HepG2 (cell line): ENCODE results near the gene CASS4. TPM values are rescaled to one million over a fixed set of nuclear protein-coding genes. Genes with fewer than 3 reads are reported as not detected.

Source experiments
- ELF3 ChIP-seq: IDR thresholded peaks from 2 replicates; pipeline ENCODE4 v1.6.1; 2016; ENCODE audit warnings: missing genetic modification reagents, missing compliant biosample characterization
- GATA4 ChIP-seq: sonication (generic); IDR thresholded peaks from 2 replicates; pipeline ENCODE4 v1.6.1; 2016; ENCODE audit warnings: antibody characterized with exemption, low read depth, borderline replicate concordance
- HDAC1 ChIP-seq: sonication (generic); formaldehyde crosslinking; IDR thresholded peaks from 2 replicates; pipeline ENCODE4 v1.5.1; 2020; ENCODE audit warnings: mild to moderate bottlenecking, missing genetic modification reagents
- HOXD1 ChIP-seq: sonication (generic); formaldehyde crosslinking; IDR thresholded peaks from 2 replicates; pipeline ENCODE4 v1.5.0; 2020; ENCODE audit warnings: missing genetic modification reagents
- KLF16 ChIP-seq, 2 experiments: sonication (generic) in 1 of 2; formaldehyde crosslinking in 1 of 2; IDR thresholded peaks; 2 replicates each; pipeline versions ENCODE4 v1.6.1 to v1.8.0; 2016 to 2023; ENCODE audit warnings: missing genetic modification reagents in 2 of 2, missing compliant biosample characterization in 1 of 2
- MATR3 ChIP-seq: sonication (generic); formaldehyde crosslinking; IDR thresholded peaks from 2 replicates; pipeline ENCODE4 v1.4.0; 2020; ENCODE audit warnings: missing genetic modification reagents
- NBN ChIP-seq: fragments of 450-650 bp; conservative IDR thresholded peaks from 2 replicates; pipeline ENCODE4 v1.6.1; 2017
- PRPF4 ChIP-seq: fragments of 200-400 bp; formaldehyde crosslinking; IDR thresholded peaks from 2 replicates; pipeline ENCODE4 v1.6.1; 2016; ENCODE audit warnings: low read length, low read depth; ENCODE audit not compliant: poor library complexity, severe bottlenecking
- SIX1 ChIP-seq: sonication (generic); formaldehyde crosslinking; IDR thresholded peaks from 2 replicates; pipeline ENCODE4 v1.4.0; 2020; ENCODE audit warnings: missing genetic modification reagents, borderline replicate concordance
- SNAPC2 ChIP-seq: sonication (generic); formaldehyde crosslinking; IDR thresholded peaks from 2 replicates; pipeline ENCODE4 v1.8.1; 2022; ENCODE audit warnings: mild to moderate bottlenecking, missing genetic modification reagents
- SRY ChIP-seq: sonication (generic); formaldehyde crosslinking; IDR thresholded peaks from 2 replicates; pipeline ENCODE4 v1.8.0; 2022; ENCODE audit warnings: mild to moderate bottlenecking, missing genetic modification reagents
- THYN1 ChIP-seq: sonication (generic); formaldehyde crosslinking; IDR thresholded peaks from 2 replicates; pipeline ENCODE4 v1.8.1; 2023; ENCODE audit warnings: low read depth, mild to moderate bottlenecking, moderate library complexity, missing genetic modification reagents, borderline replicate concordance
- ZNF224 ChIP-seq: sonication (generic); formaldehyde crosslinking; IDR thresholded peaks from 2 replicates; pipeline ENCODE4 v1.5.0; 2020; ENCODE audit warnings: mild to moderate bottlenecking, missing genetic modification reagents
- ZNF225 ChIP-seq: sonication (generic); formaldehyde crosslinking; IDR thresholded peaks from 2 replicates; pipeline ENCODE4 v1.4.0; 2020; ENCODE audit warnings: mild to moderate bottlenecking, missing genetic modification reagents
- ZNF263 ChIP-seq: sonication (generic); formaldehyde crosslinking; IDR thresholded peaks from 2 replicates; pipeline ENCODE4 v1.4.0; 2020; ENCODE audit warnings: missing genetic modification reagents
- ZNF3 ChIP-seq: IDR thresholded peaks from 2 replicates; pipeline ENCODE4 v1.7.0; 2017; ENCODE audit warnings: inconsistent platforms
- ZNF354B ChIP-seq: sonication (generic); formaldehyde crosslinking; IDR thresholded peaks from 2 replicates; pipeline ENCODE4 v1.8.0; 2022; ENCODE audit warnings: mild to moderate bottlenecking, missing genetic modification reagents
- ZNF713 ChIP-seq: sonication (generic); formaldehyde crosslinking; IDR thresholded peaks from 2 replicates; pipeline ENCODE4 v1.4.0; 2020; ENCODE audit warnings: mild to moderate bottlenecking, missing genetic modification reagents
- polyA plus RNA-seq, 8 experiments: library from polyadenylated mRNA; depleted of rRNA in 3 of 8; stranded (reverse) in 7 of 8; unstranded in 1 of 8; fragments of >200 nt; fragmentation: Illumina TruSeq in 4 of 8; extraction: Trizol in 4 of 8; gene quantifications; 2 replicates each; pipeline versions ENCODE4 v1.2.1 to v1.2.3, GENCODE V29; 2011 to 2016; ENCODE audit warnings: low read depth in 4 of 8, missing spikeins in 1 of 8, mixed read lengths in 1 of 8; ENCODE audit not compliant: insufficient read depth in 1 of 8
- total RNA-seq, 5 experiments: library from RNA; depleted of rRNA; stranded (reverse); fragments of >200 nt; fragmentation: Illumina TruSeq; extraction: Trizol; gene quantifications; 2 replicates each; pipeline ENCODE4 v1.2.3, GENCODE V29; 2016; ENCODE audit warnings: low read depth in 1 of 5
- TF ChIP-seq, protein P1 (sequence below), 2 experiments: sonication (generic) in 1 of 2; formaldehyde crosslinking in 1 of 2; IDR thresholded peaks; 2 replicates each; pipeline versions ENCODE4 v1.6.1 to v1.9.0; 2014 to 2022; ENCODE audit warnings: antibody characterized with exemption in 1 of 2, borderline replicate concordance in 1 of 2, inconsistent platforms in 1 of 2, low read depth in 1 of 2, missing genetic modification reagents in 1 of 2
- TF ChIP-seq, protein P2 (sequence below): IDR thresholded peaks from 2 replicates; pipeline ENCODE4 v1.6.1; 2016
- TF ChIP-seq, protein P3 (sequence below): IDR thresholded peaks from 2 replicates; pipeline ENCODE4 v1.6.1; 2016; ENCODE audit warnings: low read depth, control low read depth
- TF ChIP-seq, protein P4 (sequence below): sonication (generic); formaldehyde crosslinking; IDR thresholded peaks from 2 replicates; pipeline ENCODE4 v1.5.1; 2020; ENCODE audit warnings: missing genetic modification reagents, mild to moderate bottlenecking, borderline replicate concordance

The CASS4 gene
- total and polyA plus RNA-seq, 2 of the 13 experiments (the other 11 are each of a cell fraction or from before 2014, with no cell fraction given), result 0.17 to 0.49 TPM

DNA sequence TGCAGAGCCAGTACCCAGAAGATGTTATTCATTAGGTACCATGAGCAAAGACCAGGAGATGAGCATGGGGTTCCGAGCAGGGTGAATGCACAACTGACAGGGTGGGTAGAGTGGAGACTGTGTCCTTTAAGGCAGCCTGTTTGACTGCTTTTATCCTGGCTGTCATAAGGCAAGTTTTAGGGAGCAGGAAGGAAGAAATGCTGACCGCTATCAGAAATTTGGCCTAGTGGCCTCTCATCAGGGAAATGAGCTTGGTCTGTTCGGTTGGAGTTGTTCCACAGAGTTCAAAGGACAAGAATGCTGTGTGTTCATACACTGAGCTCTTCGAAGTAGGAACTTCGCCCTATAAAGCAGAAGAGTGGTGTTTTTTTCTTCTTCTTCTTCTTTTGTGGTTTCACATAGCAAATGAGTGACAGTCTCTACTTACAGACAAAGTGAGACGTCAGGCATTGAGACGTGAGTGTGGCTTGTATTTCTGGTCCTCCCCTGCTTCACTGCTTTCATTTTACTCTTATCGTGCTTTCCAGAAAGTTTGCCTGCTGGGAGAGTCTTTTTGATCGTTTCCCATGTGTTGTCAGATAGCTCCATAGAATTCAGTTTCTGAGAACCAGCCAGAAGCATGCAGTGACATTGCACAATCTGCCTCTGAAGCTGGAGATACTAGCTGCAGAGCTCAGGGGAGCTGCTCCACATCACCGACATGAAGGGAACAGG lies at the start of gene CASS4 (continued):
- TF ChIP-seq, protein P1, sequence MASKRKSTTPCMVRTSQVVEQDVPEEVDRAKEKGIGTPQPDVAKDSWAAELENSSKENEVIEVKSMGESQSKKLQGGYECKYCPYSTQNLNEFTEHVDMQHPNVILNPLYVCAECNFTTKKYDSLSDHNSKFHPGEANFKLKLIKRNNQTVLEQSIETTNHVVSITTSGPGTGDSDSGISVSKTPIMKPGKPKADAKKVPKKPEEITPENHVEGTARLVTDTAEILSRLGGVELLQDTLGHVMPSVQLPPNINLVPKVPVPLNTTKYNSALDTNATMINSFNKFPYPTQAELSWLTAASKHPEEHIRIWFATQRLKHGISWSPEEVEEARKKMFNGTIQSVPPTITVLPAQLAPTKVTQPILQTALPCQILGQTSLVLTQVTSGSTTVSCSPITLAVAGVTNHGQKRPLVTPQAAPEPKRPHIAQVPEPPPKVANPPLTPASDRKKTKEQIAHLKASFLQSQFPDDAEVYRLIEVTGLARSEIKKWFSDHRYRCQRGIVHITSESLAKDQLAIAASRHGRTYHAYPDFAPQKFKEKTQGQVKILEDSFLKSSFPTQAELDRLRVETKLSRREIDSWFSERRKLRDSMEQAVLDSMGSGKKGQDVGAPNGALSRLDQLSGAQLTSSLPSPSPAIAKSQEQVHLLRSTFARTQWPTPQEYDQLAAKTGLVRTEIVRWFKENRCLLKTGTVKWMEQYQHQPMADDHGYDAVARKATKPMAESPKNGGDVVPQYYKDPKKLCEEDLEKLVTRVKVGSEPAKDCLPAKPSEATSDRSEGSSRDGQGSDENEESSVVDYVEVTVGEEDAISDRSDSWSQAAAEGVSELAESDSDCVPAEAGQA (IDR thresholded peaks at IDR 0.05; ENCODE audit: low read depth), result no peak
- TF ChIP-seq, protein P1 (CRISPR knock-in tag; IDR thresholded peaks at IDR 0.05; ENCODE audit: borderline replicate concordance), result no peak
- TF ChIP-seq ZNF3 (CRISPR knock-in tag) (no peak), ZNF713 (CRISPR knock-in tag) (no peak), GATA4 (no peak), MATR3 (CRISPR knock-in tag) (no peak), SRY (no peak), KLF16 (CRISPR knock-in tag; IDR thresholded peaks at IDR 0.05) (no peak), PRPF4 (no peak), ZNF354B (CRISPR knock-in tag) (no peak), NBN (no peak), HOXD1 (CRISPR knock-in tag) (no peak), SNAPC2 (no peak), ELF3 (CRISPR knock-in tag) (no peak), HDAC1 (CRISPR knock-in tag) (0 out of 2 replicates have a peak, but pooled peaks have one; percentile 31), ZNF263 (CRISPR knock-in tag) (no peak), THYN1 (no peak), ZNF225 (CRISPR knock-in tag) (no peak), ZNF224 (no peak), SIX1 (no peak)
- TF ChIP-seq, protein P2, sequence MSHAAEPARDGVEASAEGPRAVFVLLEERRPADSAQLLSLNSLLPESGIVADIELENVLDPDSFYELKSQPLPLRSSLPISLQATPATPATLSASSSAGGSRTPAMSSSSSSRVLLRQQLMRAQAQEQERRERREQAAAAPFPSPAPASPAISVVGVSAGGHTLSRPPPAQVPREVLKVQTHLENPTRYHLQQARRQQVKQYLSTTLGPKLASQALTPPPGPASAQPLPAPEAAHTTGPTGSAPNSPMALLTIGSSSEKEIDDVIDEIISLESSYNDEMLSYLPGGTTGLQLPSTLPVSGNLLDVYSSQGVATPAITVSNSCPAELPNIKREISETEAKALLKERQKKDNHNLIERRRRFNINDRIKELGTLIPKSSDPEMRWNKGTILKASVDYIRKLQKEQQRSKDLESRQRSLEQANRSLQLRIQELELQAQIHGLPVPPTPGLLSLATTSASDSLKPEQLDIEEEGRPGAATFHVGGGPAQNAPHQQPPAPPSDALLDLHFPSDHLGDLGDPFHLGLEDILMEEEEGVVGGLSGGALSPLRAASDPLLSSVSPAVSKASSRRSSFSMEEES (CRISPR knock-in tag), result no peak
- TF ChIP-seq, protein P3, sequence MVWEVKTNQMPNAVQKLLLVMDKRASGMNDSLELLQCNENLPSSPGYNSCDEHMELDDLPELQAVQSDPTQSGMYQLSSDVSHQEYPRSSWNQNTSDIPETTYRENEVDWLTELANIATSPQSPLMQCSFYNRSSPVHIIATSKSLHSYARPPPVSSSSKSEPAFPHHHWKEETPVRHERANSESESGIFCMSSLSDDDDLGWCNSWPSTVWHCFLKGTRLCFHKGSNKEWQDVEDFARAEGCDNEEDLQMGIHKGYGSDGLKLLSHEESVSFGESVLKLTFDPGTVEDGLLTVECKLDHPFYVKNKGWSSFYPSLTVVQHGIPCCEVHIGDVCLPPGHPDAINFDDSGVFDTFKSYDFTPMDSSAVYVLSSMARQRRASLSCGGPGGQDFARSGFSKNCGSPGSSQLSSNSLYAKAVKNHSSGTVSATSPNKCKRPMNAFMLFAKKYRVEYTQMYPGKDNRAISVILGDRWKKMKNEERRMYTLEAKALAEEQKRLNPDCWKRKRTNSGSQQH (CRISPR knock-in tag), result no peak
- TF ChIP-seq, protein P4, sequence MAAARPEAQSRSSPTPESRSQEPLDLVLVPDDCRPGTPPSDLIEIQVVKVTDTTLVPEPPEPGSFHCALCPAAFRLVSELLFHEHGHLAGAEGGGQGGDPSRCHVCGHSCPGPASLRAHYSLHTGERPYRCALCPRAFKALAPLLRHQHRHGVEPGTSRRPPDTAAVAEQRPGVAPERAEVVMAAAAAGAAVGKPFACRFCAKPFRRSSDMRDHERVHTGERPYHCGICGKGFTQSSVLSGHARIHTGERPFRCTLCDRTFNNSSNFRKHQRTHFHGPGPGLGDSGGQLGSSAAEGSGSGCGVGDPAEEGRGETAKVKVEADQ (CRISPR knock-in tag), result no peak
